ENCODE measurements around the gene LMNTD2.

LMNTD2 gene

GRCh38 chr11:555227-555779 lies 5.2 kb downstream of the LMNTD2 start:
- H3K4me3 ChIP-seq (replicated peaks in 1 of 2; ENCODE audit: low read depth in 2 of 2, low read length in 2 of 2): no peak overlapping the region
- no peak for TF ChIP-seq CTCF (IDR thresholded peaks at IDR 0.05; ENCODE audit: low read depth, low read length)
- DNase-seq (ENCODE audit: low read depth in 2 of 2): no peak

GRCh38 chr11:554428-555226 lies 5.9 kb downstream of the LMNTD2 start:
- H3K4me3 ChIP-seq (replicated peaks in 1 of 2; ENCODE audit: low read depth in 2 of 2, low read length in 2 of 2): no peak overlapping the region
- peak; percentile 52 for TF ChIP-seq CTCF (IDR thresholded peaks at IDR 0.05; ENCODE audit: low read depth, low read length)
- peak; percentile 34 to 38 for DNase-seq (ENCODE audit: low read depth in 2 of 2)

- no peak for DNase-seq (ENCODE audit: low read depth in 2 of 2)
- no peak overlapping the region for H3K4me3 ChIP-seq (replicated peaks in 1 of 2; ENCODE audit: low read depth in 2 of 2, low read length in 2 of 2)
- TF ChIP-seq CTCF (IDR thresholded peaks at IDR 0.05; ENCODE audit: low read depth, low read length): no peak
Observed at GRCh38 chr11:553988-554340, 6.6 kb downstream of the LMNTD2 start.

GRCh38 chr11:553083-553987 lies 7.2 kb downstream of the LMNTD2 start:
- DNase-seq (ENCODE audit: low read depth in 2 of 2): no peak
- H3K4me3 ChIP-seq (replicated peaks in 1 of 2; ENCODE audit: low read depth in 2 of 2, low read length in 2 of 2): no peak overlapping the region
- TF ChIP-seq CTCF (IDR thresholded peaks at IDR 0.05; ENCODE audit: low read depth, low read length): no peak

- no peak for DNase-seq (ENCODE audit: low read depth in 2 of 2)
- no peak for TF ChIP-seq CTCF (IDR thresholded peaks at IDR 0.05; ENCODE audit: low read depth, low read length)
- no peak overlapping the region for H3K4me3 ChIP-seq (replicated peaks in 1 of 2; ENCODE audit: low read depth in 2 of 2, low read length in 2 of 2)
Observed at GRCh38 chr11:551596-551995, 8.9 kb downstream of the LMNTD2 start.

GRCh38 chr11:551131-551530 lies 9.4 kb downstream of the LMNTD2 start:
- no peak for TF ChIP-seq CTCF (IDR thresholded peaks at IDR 0.05; ENCODE audit: low read depth, low read length)
- no peak overlapping the region for H3K4me3 ChIP-seq (replicated peaks in 1 of 2; ENCODE audit: low read depth in 2 of 2, low read length in 2 of 2)
- DNase-seq (ENCODE audit: low read depth in 2 of 2): no peak

Measured in cardiac fibroblast (primary cell).